ENCODE data around the gene ARFIP2. TPM values are rescaled to one million over a fixed set of nuclear protein-coding genes. Genes with fewer than 3 reads are reported as not detected.

The ARFIP2 gene
- total RNA-seq, 1 donor from 2014 or later: 51.5 TPM

DNA sequence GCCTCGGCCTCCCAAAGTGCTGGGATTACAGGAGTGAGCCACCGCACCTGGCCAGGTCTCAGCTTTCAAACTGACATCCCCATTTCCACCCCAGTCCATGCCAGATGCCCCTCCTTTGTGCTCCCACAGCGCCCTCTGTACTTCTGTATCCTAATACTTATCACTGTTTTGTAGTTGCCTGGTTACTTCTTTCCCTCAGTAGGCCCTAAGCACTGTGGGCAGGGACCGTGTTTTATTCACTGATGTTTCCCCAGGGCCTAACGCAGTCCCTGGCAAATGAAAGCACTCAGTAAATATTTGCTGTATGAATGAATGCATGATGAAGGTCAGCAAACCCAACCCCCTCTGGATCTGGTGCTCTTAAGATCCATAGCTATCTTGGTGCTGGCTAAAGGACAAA lies 5.2 kb downstream of the ARFIP2 start:
- no peak for DNase-seq (ENCODE audit: low spot score)
- no peak overlapping the region for H3K4me3 Mint-ChIP-seq
- H3K27ac Mint-ChIP-seq: no peak overlapping the region
- intact Hi-C loops (cut with micrococcal nuclease): no loop called here
- H3K4me1 Mint-ChIP-seq (ENCODE audit: low read depth): peaks cover 31% of the 10 kb centered on the region
- peaks cover 23% of the 10 kb centered on the region for H3K36me3 Mint-ChIP-seq (ENCODE audit: low read depth)
- no peaks in the 10 kb centered on the region for H3K9me3 Mint-ChIP-seq
- H3K27me3 Mint-ChIP-seq (ENCODE audit: insufficient read depth): peaks cover 7% of the 10 kb centered on the region

GRCh38 chr11:6474806-6475500 lies 6.2 kb downstream of the ARFIP2 start:
- Mint-ChIP-seq H3K4me3 (no peak overlapping the region), H3K36me3 (ENCODE audit: low read depth) (peaks cover 21% of the 10 kb centered on the region), H3K27ac (no peak overlapping the region), H3K9me3 (no peaks in the 10 kb centered on the region), H3K27me3 (ENCODE audit: insufficient read depth) (peaks cover 7% of the 10 kb centered on the region), H3K4me1 (ENCODE audit: low read depth) (peaks cover 21% of the 10 kb centered on the region)
- DNase-seq (ENCODE audit: low spot score): no peak
- intact Hi-C loops (cut with micrococcal nuclease): no loop called here

- no peak for DNase-seq (ENCODE audit: low spot score)
- peak overlapping the region; percentile 72 for H3K4me3 Mint-ChIP-seq
- H3K27ac Mint-ChIP-seq: no peak overlapping the region
- H3K36me3 Mint-ChIP-seq (ENCODE audit: low read depth): peaks cover 19% of the 10 kb centered on the region
- H3K4me1 Mint-ChIP-seq (ENCODE audit: low read depth): peaks cover 16% of the 10 kb centered on the region
- intact Hi-C loops (cut with micrococcal nuclease): no loop called here
- peaks cover 7% of the 10 kb centered on the region for H3K27me3 Mint-ChIP-seq (ENCODE audit: insufficient read depth)
- no peaks in the 10 kb centered on the region for H3K9me3 Mint-ChIP-seq
Measured at GRCh38 chr11:6474413-6474792, 6.7 kb downstream of the ARFIP2 start.

DNA sequence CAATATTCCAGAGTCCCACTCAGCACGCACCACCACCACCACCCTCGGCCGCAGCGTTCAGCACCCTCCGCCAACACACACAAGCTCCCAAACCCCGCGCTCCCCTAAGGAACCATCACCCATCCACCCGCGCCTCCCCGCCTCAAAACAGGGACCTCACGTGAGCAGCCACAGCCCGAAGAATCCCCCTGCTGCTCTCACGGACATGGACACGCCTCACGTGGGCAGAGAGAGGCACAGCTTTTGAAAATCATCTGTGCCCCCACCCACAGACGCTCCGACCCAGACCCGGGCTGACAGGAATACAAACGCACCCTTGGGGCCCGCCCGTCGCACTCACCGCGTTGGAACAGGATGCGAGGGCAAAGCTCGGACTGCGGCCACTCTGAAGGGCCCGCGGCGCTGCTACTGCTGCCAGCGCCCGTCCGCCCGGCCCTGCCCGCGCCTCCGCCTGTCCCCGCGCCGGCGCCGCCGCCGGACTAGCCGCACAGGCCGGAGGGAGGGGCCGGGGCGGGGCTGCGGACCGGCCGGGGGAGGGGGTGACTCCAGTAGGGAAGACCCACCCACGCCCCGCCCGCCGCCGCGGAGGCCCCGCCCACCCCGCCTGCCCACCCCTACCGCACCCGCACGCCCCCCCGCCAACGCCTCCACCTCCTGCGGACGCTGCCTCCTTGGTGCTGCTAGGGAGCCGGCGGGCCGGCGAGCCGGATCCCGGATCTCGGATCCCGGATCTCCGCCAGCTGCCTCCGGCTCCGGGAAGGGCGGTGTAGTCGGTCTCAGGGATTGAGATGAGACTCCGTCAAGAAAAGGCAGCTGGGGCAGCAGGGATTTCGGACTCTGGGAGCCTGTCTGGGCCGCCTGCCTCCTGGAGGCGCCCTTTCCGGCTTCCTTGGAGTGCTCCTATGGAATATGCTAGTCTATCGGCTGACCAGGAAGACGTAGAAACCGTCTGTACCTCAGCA lies 7.4 kb downstream of the ARFIP2 start, which contains the start of gene TRIM3:
TRIM3 (minus strand) TSS at position 491 of the 962 bp plus-strand sequence. CDS start 8,246 bp downstream, outside the sequence.
- intact Hi-C loops (cut with micrococcal nuclease): loop anchor here (2.0 kb wide), 2 partner anchors 95 to 209 kb away; partner anchors contain the start of gene MRPL17
- H3K4me1 Mint-ChIP-seq (ENCODE audit: low read depth): peaks cover 9% of the 10 kb centered on the region

DNA sequence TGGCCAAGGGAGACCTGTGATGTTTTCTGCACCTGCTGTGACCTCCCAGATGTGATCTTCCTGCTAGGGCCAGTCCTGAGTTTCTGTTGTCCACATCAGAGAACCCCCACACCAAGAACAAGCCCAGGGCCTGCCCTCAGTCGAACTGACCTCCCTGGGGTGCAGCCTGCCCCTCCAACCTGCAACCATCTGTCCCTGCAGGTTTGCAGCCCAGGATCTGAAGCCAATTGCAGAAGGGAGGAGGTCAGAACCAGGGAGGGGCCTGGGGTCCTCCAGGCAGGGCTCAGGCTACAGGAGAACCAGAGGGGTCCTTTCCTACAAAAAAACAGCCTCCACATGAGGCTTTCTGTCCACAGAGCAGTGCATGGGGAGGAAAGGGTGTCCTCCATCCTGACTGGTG lies 8.2 kb downstream of the ARFIP2 start:
- peak overlapping the region; percentile 66 for H3K4me3 Mint-ChIP-seq
- intact Hi-C loops (cut with micrococcal nuclease): loop anchor here (2.0 kb wide), 2 partner anchors 94 to 210 kb away; partner anchors contain the start of gene MRPL17
- peaks cover 9% of the 10 kb centered on the region for H3K4me1 Mint-ChIP-seq (ENCODE audit: low read depth)
- no peaks in the 10 kb centered on the region for H3K9me3 Mint-ChIP-seq
- peaks cover 7% of the 10 kb centered on the region for H3K27me3 Mint-ChIP-seq (ENCODE audit: insufficient read depth)
- H3K36me3 Mint-ChIP-seq (ENCODE audit: low read depth): peaks cover 10% of the 10 kb centered on the region
- DNase-seq (ENCODE audit: low spot score): no peak
- no peak overlapping the region for H3K27ac Mint-ChIP-seq

More for the DNA sequence above, 7.4 kb downstream of the ARFIP2 start, which contains the start of gene TRIM3:
- peak within 1 kb of the TSS; percentile 36 for H3K27ac Mint-ChIP-seq
- DNase-seq (ENCODE audit: low spot score): peak; percentile 52
- peaks cover 14% of the 10 kb centered on the region for H3K36me3 Mint-ChIP-seq (ENCODE audit: low read depth)
- H3K9me3 Mint-ChIP-seq: no peaks in the 10 kb centered on the region
- H3K4me3 Mint-ChIP-seq: peak within 1 kb of the TSS; percentile 78
- peaks cover 7% of the 10 kb centered on the region for H3K27me3 Mint-ChIP-seq (ENCODE audit: insufficient read depth)

DNA sequence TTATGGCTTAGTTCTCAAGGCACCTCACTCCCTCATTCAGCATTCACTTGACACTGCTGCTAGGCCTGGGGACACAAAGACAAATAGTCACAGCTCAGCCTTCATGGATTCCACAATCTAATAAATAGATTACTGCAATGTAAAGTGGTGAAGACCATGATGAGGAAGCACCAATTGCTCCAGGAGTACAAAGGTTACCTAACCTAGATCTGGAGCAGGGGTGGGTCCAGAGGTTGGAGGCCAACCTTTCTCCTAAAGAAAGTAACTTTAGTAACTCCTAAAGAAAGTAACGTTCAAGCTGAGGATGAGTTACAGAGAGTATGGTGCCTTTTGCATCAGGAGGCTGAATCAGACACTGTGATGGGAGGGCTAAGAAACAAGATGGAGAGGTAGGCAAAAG lies 11.5 kb downstream of the ARFIP2 start:
- no peak for DNase-seq (ENCODE audit: low spot score)
- intact Hi-C loops (cut with micrococcal nuclease): no loop called here
- H3K27me3 Mint-ChIP-seq (ENCODE audit: insufficient read depth): peaks cover 10% of the 10 kb centered on the region
- no peaks in the 10 kb centered on the region for H3K36me3 Mint-ChIP-seq (ENCODE audit: low read depth)
- H3K9me3 Mint-ChIP-seq: no peaks in the 10 kb centered on the region
- no peak overlapping the region for H3K4me3 Mint-ChIP-seq
- peaks cover 9% of the 10 kb centered on the region for H3K4me1 Mint-ChIP-seq (ENCODE audit: low read depth)
- H3K27ac Mint-ChIP-seq: no peak overlapping the region

DNA sequence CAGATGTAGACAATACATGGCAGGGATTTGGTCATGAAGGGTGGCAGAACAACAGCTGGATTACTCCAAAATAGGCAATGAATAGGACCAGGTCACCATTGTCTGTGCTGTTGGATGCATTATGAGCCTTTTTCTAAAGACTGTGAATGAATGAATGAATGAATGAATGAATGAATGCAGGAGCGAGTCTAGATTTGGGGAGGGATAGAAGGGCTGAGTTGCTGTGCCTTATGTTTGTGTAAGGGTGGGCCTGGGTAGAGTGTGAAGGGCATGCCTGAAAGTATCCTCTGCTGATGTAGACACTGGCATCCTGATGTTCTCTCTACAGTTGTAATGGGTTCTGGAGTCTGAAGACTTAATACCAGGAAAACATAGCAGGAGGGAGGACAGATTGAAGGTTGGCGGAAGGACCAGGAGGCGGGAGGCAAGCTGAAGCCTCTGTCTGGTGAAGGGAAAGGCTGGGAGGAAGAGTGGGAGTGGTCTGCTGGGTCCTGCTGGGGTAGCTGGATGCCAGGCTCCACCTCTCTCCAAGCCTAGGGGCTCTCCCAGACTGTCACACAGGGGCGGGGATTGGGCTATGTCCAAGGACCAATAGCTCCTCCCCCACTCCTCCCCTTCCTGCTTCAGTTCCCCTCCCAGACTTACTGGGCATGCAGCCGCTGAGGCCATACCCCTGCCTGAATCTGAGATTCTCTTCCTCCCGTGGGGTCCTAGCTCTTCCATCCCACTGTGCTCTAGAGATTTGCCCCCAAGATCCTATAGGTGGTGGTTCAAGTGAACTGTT lies 12.2 kb downstream of the ARFIP2 start:
- no peak overlapping the region for H3K27ac Mint-ChIP-seq

DNA sequence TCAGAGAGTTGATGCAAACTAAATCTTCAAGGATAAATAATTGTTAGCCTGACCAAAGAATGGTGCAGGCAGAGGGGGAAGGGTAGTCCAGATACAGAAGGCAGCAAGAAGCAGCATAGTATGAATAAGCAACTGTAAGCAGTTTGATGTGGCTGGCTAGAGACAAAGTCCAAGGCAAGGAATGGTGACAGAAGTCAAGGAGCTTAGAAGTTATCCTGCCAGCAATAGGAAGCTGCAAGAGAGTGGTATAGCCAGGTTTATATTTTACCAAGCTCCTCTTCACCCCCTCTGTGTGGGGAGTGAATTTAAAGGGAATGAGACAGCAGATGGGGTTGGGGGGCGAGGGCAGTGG lies 22.1 kb downstream of the ARFIP2 start:
- DNase-seq (ENCODE audit: low spot score): no peak
- Mint-ChIP-seq H3K36me3 (ENCODE audit: low read depth) (no peaks in the 10 kb centered on the region), H3K4me1 (ENCODE audit: low read depth) (no peaks in the 10 kb centered on the region), H3K27me3 (ENCODE audit: insufficient read depth) (peaks cover 3% of the 10 kb centered on the region), H3K9me3 (no peaks in the 10 kb centered on the region), H3K4me3 (no peak overlapping the region), H3K27ac (no peak overlapping the region)
- intact Hi-C loops (cut with micrococcal nuclease): no loop called here

More for the DNA sequence above, 12.2 kb downstream of the ARFIP2 start:
- intact Hi-C loops (cut with micrococcal nuclease): no loop called here
- Mint-ChIP-seq H3K4me1 (ENCODE audit: low read depth) (peaks cover 9% of the 10 kb centered on the region), H3K27me3 (ENCODE audit: insufficient read depth) (peaks cover 10% of the 10 kb centered on the region), H3K36me3 (ENCODE audit: low read depth) (no peaks in the 10 kb centered on the region), H3K4me3 (no peak overlapping the region), H3K9me3 (no peaks in the 10 kb centered on the region)
- no peak for DNase-seq (ENCODE audit: low spot score)

- H3K9me3 Mint-ChIP-seq: no peaks in the 10 kb centered on the region
- DNase-seq (ENCODE audit: low spot score): no peak
- H3K4me3 Mint-ChIP-seq: no peak overlapping the region
- intact Hi-C loops (cut with micrococcal nuclease): no loop called here
- no peaks in the 10 kb centered on the region for H3K36me3 Mint-ChIP-seq (ENCODE audit: low read depth)
- H3K27me3 Mint-ChIP-seq (ENCODE audit: insufficient read depth): peaks cover 2% of the 10 kb centered on the region
- H3K4me1 Mint-ChIP-seq (ENCODE audit: low read depth): no peaks in the 10 kb centered on the region
- no peak overlapping the region for H3K27ac Mint-ChIP-seq
Measured at GRCh38 chr11:6458352-6459098, 22.6 kb downstream of the ARFIP2 start.

- Mint-ChIP-seq H3K36me3 (ENCODE audit: low read depth) (no peaks in the 10 kb centered on the region), H3K9me3 (no peaks in the 10 kb centered on the region), H3K27ac (no peak overlapping the region), H3K4me1 (ENCODE audit: low read depth) (no peaks in the 10 kb centered on the region), H3K27me3 (ENCODE audit: insufficient read depth) (peaks cover 2% of the 10 kb centered on the region), H3K4me3 (no peak overlapping the region)
- intact Hi-C loops (cut with micrococcal nuclease): no loop called here
- DNase-seq (ENCODE audit: low spot score): no peak
Measured at GRCh38 chr11:6457581-6458320, 23.4 kb downstream of the ARFIP2 start.

DNA sequence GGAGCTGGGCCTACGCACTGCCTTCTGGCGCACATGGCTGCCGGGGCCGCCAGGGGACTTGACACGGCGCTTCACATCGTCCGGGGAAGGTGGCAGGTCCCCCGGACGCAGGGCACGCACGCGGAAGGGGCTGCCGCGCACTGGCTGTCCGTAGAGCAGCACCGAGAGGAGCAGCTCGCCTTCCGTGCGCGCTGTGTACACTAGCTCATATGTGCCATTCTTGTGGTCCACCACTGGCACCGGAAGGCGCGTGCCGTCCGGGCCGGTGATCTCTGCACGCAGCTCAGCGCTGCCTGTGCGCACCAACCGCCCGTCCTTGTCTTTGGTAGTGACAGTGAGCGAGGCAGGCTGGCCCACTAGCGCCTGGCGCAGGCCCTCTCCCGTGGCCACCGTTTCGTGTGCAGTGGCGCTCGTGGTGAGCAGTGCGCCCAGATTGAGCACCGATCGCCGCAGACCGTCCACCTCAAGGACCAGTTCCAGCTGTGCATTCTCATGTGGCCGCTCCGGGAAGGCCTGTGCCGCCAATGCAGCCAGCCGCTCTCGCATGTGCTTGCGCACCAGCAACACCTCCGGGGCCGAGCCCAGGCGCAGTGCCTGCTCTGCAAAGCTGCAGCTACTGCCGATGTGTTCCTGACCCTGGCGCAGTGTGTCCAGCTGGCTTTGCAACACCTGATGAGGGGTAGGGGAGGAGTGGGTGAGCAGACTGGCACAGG lies 24.6 kb downstream of the ARFIP2 start:
- intact Hi-C loops (cut with micrococcal nuclease): no loop called here
- no peak overlapping the region for H3K4me3 Mint-ChIP-seq
- no peaks in the 10 kb centered on the region for H3K4me1 Mint-ChIP-seq (ENCODE audit: low read depth)
- H3K27ac Mint-ChIP-seq: no peak overlapping the region
- H3K27me3 Mint-ChIP-seq (ENCODE audit: insufficient read depth): peaks cover 2% of the 10 kb centered on the region
- H3K36me3 Mint-ChIP-seq (ENCODE audit: low read depth): no peaks in the 10 kb centered on the region
- no peak for DNase-seq (ENCODE audit: low spot score)
- no peaks in the 10 kb centered on the region for H3K9me3 Mint-ChIP-seq

All from activated T-helper 1 cell treated with anti-CD3 and anti-CD28 coated beads, Interleukin-12 subunit alpha, Interleukin-12 subunit beta, Interleukin-2, Interleukin-4 antibody, amounts not matched to agents 30 ng/mL and 10 ng/mL and 1 ng/mL, durations not matched to agents 14 hours and 24 hours and 36 hours (primary cell).